ENCODE data around the gene KCNIP1.

The KCNIP1 gene

GRCh38 chr5:170494041-170494440 is 9.8 kb upstream of the KCNIP1 start:
- TF ChIP-seq CTCF (IDR thresholded peaks at IDR 0.05; ENCODE audit: control extremely low read depth, extremely low read depth, low read depth, missing control alignments), result no peak
- no peak for DNase-seq (ENCODE audit: extremely low spot score)
- ChIA-PET POLR2A (no interaction called here), CTCF (interaction anchor here (0.9 kb wide), 1 partner anchor 68 kb away, joined by 3 read pairs; no protein-coding TSS in a partner anchor)

- no peak for TF ChIP-seq CTCF (IDR thresholded peaks at IDR 0.05; ENCODE audit: control extremely low read depth, extremely low read depth, low read depth, missing control alignments)
- DNase-seq (ENCODE audit: extremely low spot score), result no peak
- CTCF ChIA-PET, result interaction anchor here (1.2 kb wide), 1 partner anchor 12 kb away, joined by 3 read pairs; no protein-coding TSS in a partner anchor
- POLR2A ChIA-PET, result no interaction called here
Measured at GRCh38 chr5:170495825-170496661, 7.8 kb upstream of the KCNIP1 start.

- ChIA-PET CTCF (no interaction called here), POLR2A (no interaction called here)
- no peak for TF ChIP-seq CTCF (IDR thresholded peaks at IDR 0.05; ENCODE audit: control extremely low read depth, extremely low read depth, low read depth, missing control alignments)
- DNase-seq (ENCODE audit: extremely low spot score), result no peak
Measured at GRCh38 chr5:170496662-170497028, 7.2 kb upstream of the KCNIP1 start.

- POLR2A ChIA-PET, result no interaction called here
- no peak for DNase-seq (ENCODE audit: extremely low spot score)
- TF ChIP-seq CTCF (IDR thresholded peaks at IDR 0.05; ENCODE audit: control extremely low read depth, extremely low read depth, low read depth, missing control alignments), result no peak
- CTCF ChIA-PET, result no interaction called here
Measured at GRCh38 chr5:170497311-170498038, 6.3 kb upstream of the KCNIP1 start.

GRCh38 chr5:170498811-170499351 is 4.9 kb upstream of the KCNIP1 start:
- TF ChIP-seq CTCF (IDR thresholded peaks at IDR 0.05; ENCODE audit: control extremely low read depth, extremely low read depth, low read depth, missing control alignments), result no peak
- ChIA-PET CTCF (interaction anchor here (0.9 to 1.2 kb wide), 3 partner anchors 12 to 19 kb away, joined by 3 read pairs; no protein-coding TSS in a partner anchor), POLR2A (no interaction called here)
- DNase-seq (ENCODE audit: extremely low spot score), result no peak

- DNase-seq (ENCODE audit: extremely low spot score), result no peak
- CTCF ChIA-PET, result interaction anchor here (0.9 to 1.2 kb wide), 4 partner anchors 11 to 20 kb away, joined by 3 read pairs; no protein-coding TSS in a partner anchor
- TF ChIP-seq CTCF (IDR thresholded peaks at IDR 0.05; ENCODE audit: control extremely low read depth, extremely low read depth, low read depth, missing control alignments), result no peak
- POLR2A ChIA-PET, result no interaction called here
Measured at GRCh38 chr5:170499621-170500020, 4.2 kb upstream of the KCNIP1 start.

Data from GM10248 (cell line).